Vein endothelial cell (primary cell): ENCODE results near the gene NPC2. TPM values are rescaled to one million over a fixed set of nuclear protein-coding genes. Genes with fewer than 3 reads are reported as not detected.

Source experiments
- total RNA-seq: library from RNA; depleted of rRNA; stranded (reverse); fragments of >200 nt; gene quantifications from 2 replicates; pipeline ENCODE4 v1.2.3, GENCODE V29; 2012

The NPC2 gene
- total RNA-seq: 207 and 218 TPM in 2 replicates

DNA sequence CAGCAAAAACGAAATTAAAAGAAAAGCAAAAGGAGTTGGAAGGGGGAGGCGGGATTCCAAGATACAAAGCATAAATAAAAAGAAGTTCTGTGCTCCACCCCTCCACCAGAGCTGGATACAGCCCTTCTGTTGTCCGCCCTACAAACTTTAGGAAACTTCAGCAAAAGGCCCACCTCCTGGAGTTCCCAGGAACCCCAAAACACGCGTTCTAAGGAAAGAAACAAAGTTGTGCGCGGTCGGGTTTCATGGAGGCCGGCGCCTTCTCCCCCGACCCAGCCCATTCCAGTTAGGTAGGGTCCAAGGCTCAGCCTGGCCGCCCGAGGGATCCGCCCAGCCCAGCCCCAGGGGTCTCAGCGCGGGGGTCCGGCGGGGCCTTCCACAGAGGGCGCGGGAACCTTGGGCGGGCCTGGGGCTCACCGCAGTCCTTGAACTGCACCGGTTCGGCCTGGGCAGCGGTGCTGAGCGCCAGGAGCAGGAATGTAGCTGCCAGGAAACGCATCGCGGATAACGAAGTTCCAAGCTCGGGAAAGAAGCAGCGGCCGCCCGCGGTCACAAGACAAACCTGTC, at the start of gene NPC2:
Gene NPC2 (minus strand): TSS at position 530 of the 567 bp plus-strand sequence. CDS start 31 bp downstream, at position 499.

DNA sequence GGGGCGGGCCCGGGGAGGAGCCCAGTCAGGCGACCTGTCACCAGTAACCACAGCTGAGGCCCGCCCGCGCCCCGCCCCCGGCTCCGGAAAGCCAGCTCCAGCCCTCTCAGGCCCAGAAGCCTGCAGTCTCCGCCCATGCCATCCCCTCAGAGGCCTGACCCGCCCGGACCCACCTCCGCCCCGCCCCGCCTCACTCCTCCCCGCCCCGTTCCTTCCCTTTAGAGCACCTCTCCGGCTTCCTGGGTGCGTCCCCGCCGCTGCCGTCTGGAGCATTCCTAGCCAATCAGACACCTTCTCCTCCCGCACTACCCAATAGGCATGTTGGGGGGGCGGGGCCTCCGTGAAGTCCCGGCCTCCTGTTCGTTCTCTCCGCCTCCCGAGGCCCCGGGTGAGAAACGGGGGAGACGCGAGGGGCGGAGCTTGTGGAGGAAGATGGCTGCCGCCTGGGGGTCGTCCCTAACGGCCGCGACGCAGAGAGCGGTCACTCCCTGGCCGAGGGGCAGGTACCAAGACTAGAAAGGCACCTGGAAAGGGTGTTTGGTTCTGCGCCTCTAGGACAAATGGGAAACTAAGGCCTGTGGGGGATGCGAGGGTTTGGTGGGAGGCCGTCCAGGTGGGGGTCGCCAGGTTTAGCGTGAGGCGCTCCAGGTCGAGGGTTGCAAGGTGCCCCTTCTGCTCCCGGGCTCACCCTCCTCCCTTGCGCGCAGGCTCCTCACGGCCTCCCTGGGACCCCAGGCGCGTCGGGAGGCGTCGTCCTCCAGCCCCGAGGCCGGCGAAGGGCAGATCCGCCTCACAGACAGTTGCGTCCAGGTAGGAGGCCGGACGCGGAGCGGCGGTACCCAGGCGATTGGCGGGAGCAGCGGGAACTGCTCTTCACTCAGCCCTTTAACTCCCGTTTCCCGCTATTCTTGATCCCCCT, 497 bp upstream of the NPC2 start, which contains the start of gene ISCA2:
Gene ISCA2 (plus strand): TSS at position 423 of the 919 bp plus-strand sequence. CDS start 10 bp downstream, at position 433.

Other genes with a start within 250 kb of the NPC2 start
- gene ABCD4, start 190.4 kb downstream of the NPC2 start, total RNA-seq: 44.0 and 49.3 TPM in 2 replicates
- gene VRTN, start 144.8 kb downstream of the NPC2 start, total RNA-seq: not detected in 2 replicates
- gene SYNDIG1L, start 67.1 kb downstream of the NPC2 start, total RNA-seq: not detected in 2 replicates
- gene ISCA2, start 460 bp upstream of the NPC2 start, total RNA-seq: 12.6 and 16.3 TPM in 2 replicates
- 243 and 301 TPM in 2 replicates for gene LTBP2, start 118.9 kb upstream of the NPC2 start, total RNA-seq
- gene AREL1, start 219.8 kb upstream of the NPC2 start, total RNA-seq: 46.1 and 48.0 TPM in 2 replicates
- gene FCF1, start 219.8 kb upstream of the NPC2 start, total RNA-seq: 26.8 and 44.9 TPM in 2 replicates